LNCaP clone FGC (cell line): ENCODE results near the gene GNB1L.

Experiments used
- DNase-seq: peaks from one replicate; pipeline ENCODE4 v3.0.0-alpha.2; 2011; ENCODE audit warnings: low read depth
- H3K4me3 ChIP-seq: 2 replicates; pipeline ENCODE4 v1.5.1; 2011; ENCODE audit warnings: mild to moderate bottlenecking, low read depth, low read length, control low read depth
- CTCF ChIP-seq: IDR thresholded peaks from 2 replicates; pipeline ENCODE4 v1.5.1; 2012; ENCODE audit warnings: mild to moderate bottlenecking; ENCODE audit not compliant: control insufficient read depth, insufficient read depth; ENCODE audit errors: extremely low read depth

GNB1L gene

GRCh38 chr22:19774628-19775027, 80.0 kb downstream of the GNB1L start:
- no peak for DNase-seq
- no peak for TF ChIP-seq CTCF
- H3K4me3 ChIP-seq = no peak overlapping the region

- TF ChIP-seq CTCF = no peak
- H3K4me3 ChIP-seq = no peak overlapping the region
- no peak for DNase-seq
Observed at GRCh38 chr22:19773470-19774040, 81.1 kb downstream of the GNB1L start.

- no peak for DNase-seq
- TF ChIP-seq CTCF = no peak
- no peak overlapping the region for H3K4me3 ChIP-seq
Observed at GRCh38 chr22:19772673-19773469, 81.8 kb downstream of the GNB1L start.

GRCh38 chr22:19772422-19772672, 82.3 kb downstream of the GNB1L start:
- H3K4me3 ChIP-seq = no peak overlapping the region
- DNase-seq = no peak
- no peak for TF ChIP-seq CTCF

- TF ChIP-seq CTCF = no peak
- H3K4me3 ChIP-seq = no peak overlapping the region
- DNase-seq = no peak
Observed at GRCh38 chr22:19770349-19771220, 84.1 kb downstream of the GNB1L start.

- no peak overlapping the region for H3K4me3 ChIP-seq
- no peak for DNase-seq
- TF ChIP-seq CTCF = no peak
Observed at GRCh38 chr22:19769393-19769715, 85.3 kb downstream of the GNB1L start.
